Stomach (tissue), 4 donors: ENCODE data around the gene SGCG.

Source experiments
- POLR2A ChIP-seq, 4 donors: fragments of 450-650 bp; IDR thresholded peaks; one replicate each; pipeline ENCODE4 v1.6.1; 2016; ENCODE audit warnings: antibody characterized with exemption in 4 of 4, control low read depth in 2 of 4, mild to moderate bottlenecking in 1 of 4, moderate library complexity in 1 of 4
- POLR2AphosphoS5 ChIP-seq, 3 donors: sonication (generic); formaldehyde crosslinking; IDR thresholded peaks; one replicate each; pipeline ENCODE4 v1.6.1; 2016; ENCODE audit warnings: antibody characterized with exemption in 3 of 3
- TF ChIP-seq, protein P1 (sequence below), 7 experiments: fragments of 450-650 bp in 4 of 7; fragments of 200-600 bp in 3 of 7; sonication (generic) in 3 of 7; IDR thresholded peaks; one replicate each; pipeline ENCODE4 v1.5.1; 2016 to 2019; ENCODE audit warnings: antibody characterized with exemption in 7 of 7, control low read depth in 2 of 7, mild to moderate bottlenecking in 1 of 7

- TF ChIP-seq POLR2AphosphoS5 (IDR thresholded peaks at IDR 0.05): no peak
- TF ChIP-seq, protein P1, sequence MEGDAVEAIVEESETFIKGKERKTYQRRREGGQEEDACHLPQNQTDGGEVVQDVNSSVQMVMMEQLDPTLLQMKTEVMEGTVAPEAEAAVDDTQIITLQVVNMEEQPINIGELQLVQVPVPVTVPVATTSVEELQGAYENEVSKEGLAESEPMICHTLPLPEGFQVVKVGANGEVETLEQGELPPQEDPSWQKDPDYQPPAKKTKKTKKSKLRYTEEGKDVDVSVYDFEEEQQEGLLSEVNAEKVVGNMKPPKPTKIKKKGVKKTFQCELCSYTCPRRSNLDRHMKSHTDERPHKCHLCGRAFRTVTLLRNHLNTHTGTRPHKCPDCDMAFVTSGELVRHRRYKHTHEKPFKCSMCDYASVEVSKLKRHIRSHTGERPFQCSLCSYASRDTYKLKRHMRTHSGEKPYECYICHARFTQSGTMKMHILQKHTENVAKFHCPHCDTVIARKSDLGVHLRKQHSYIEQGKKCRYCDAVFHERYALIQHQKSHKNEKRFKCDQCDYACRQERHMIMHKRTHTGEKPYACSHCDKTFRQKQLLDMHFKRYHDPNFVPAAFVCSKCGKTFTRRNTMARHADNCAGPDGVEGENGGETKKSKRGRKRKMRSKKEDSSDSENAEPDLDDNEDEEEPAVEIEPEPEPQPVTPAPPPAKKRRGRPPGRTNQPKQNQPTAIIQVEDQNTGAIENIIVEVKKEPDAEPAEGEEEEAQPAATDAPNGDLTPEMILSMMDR (IDR thresholded peaks at IDR 0.05): no peak
- no peak for TF ChIP-seq POLR2A (IDR thresholded peaks at IDR 0.05)
These were observed 46.2 kb upstream of the SGCG start for GRCh38 chr13:23134542-23134941.
